Measurements from ENCODE around the gene C15orf40.
"Not testable (repeated sequence)": the region's sequence is repeated elsewhere in the genome, so short reads cannot be mapped to it uniquely, and the experiment has no call there.

Gene C15orf40

DNA sequence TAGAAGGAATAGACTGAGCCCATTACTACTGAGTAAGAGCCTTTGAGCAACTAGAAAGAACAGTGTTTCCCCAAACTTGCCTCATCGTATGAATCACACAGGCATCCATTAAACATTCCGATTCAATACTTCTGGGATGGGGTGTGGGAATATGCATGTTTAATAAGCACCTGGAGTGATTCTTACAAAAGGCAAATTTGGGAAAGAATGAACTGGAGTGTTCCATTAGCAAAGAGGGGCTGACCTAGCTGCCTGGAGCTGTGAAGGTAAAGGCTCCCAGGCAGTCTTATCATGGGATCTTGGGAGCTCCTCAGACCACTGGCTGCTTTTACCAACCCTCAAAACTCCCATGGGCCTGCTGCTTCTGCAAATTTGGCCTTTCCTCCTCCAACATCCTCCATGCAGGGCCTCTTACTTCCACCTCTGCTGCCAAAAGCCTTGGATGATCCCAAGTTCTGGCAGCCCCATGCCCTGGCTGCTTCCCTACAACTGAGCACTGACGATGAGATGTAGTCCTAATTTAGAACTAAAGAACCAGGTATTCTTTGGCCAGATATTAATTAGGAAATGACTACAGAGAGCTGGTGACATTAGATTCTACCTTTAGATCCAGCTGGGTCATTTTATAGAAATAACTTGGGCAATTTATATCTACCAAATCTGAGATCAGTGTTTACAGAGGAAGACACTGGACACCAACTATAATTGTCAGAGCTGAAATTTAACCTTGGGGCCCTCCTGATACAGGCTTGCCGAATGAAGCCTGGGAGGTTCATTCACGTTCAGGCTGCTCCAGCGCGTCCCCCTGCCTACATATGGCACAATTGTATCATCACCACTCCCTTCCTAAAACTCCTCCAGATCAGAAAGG is 47.7 kb downstream of the C15orf40 start:
- in situ Hi-C loops (cut with MboI; ENCODE audit: low pct_unique_long_range_greater_than_20kb, low sequenced_read_pairs) = no loop called here
- no peak for DNase-seq

DNA sequence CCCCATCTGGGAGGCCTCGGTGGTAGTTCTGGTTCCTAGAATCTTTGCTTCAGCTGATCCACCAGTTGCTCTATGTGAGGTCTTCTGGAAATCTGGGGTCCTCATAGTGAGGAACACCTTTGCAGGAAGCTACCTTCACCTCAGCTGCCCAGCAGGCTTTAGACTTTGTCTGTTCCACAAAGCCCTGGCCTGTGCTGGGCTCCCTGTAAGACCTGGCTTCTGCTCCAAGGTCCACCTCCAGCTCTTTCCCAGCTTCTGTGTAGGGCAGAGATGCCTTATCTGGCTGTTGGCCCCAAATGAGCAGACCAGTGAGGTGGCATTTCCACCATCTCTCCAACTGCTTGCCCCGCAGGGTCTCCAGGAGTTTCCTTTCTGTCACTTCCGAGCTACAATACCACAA is 50.7 kb downstream of the C15orf40 start:
- in situ Hi-C loops (cut with MboI; ENCODE audit: low pct_unique_long_range_greater_than_20kb, low sequenced_read_pairs) = no loop called here
- no peak for DNase-seq

DNA sequence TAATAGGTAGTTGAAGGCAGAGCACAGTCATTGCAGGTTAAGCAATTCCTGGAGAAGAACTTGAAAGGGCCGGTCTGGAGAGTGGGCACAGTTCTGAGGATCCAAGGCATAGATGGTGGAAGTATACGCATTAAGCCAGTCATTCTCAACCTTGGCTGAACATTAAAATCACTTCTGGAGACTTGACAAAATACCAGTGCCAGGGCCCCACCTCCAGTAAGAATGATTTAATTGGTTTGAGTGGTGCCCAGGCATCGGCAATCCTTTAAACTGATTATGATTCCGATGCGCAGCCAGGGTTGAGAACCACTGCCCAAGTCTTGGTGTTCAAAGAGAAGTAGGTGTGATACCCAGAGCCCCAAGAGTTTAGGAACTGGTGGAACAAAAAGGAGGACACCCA is 52.0 kb downstream of the C15orf40 start:
- in situ Hi-C loops (cut with MboI; ENCODE audit: low pct_unique_long_range_greater_than_20kb, low sequenced_read_pairs) = no loop called here
- DNase-seq = no peak

DNA sequence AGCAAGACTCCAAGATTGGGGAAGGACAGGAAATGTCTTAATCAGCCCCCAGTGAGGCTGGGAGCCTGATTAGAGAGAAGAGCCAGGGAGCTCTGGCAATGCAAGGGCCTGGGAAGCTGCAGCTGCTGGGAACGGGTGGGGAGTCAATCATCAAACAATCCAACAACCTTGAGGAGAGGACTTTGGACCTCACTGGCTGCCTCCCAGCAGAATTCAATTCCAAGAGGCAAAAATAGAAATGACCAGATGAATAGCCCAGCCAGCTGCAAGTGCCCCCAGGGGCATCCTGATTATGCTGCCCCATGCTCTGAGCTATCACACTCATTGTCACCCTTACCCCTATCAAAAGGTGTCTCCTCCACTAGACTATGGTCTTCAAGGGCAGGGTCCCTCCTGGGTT is 52.8 kb downstream of the C15orf40 start:
- in situ Hi-C loops (cut with MboI; ENCODE audit: low pct_unique_long_range_greater_than_20kb, low sequenced_read_pairs) = no loop called here

DNA sequence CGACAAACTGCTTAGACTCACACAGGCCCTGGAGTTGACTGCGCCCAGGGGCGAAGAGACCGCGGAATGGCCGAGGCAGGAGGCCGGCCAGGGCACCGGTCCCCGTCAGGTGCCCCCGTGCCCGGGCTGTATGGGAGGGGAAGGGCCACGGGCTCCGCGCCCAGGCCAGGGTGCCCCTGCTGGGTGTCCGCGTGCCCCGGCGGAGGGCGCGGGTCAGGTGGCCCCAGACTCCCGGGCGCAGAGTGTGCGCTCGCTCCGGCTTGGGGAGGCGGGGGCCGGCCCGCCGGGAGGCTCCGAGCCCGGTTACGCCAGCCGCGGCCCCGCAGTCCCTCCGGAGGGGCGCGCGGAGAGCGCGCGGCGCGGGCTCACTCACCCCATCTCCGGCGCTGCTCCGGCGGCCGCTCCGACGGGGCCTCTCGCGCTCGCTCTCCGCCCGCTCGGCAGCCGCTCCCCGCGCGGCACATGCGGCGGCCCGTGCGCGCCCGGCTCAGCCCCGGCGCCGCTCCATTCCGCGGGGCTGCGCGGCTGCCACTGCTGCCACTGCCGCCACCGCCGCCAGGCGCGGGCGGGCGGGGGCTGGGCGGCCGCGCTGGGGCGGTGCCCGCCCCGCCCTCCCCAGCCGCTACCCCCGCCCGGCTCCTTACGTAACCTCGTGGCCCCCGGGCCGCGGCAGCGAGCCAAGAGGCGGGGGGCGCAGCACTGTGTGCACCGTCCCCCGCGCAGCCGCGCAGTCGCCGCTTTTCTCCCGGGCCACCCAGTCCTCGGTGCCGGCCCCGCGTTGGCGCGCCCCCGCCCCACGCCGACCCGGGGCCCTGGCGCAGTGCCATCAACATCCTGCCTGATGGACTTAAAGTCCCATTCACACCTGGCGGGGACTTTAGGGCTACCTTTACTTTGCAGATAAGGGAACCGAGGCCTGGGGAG is 59.0 kb downstream of the C15orf40 start, which contains the start of gene HOMER2:
Gene HOMER2, minus strand, starts transcription at position 563 of the 924 bp plus-strand sequence. Its CDS starts 185 bp downstream, at position 378.
- in situ Hi-C loops (cut with MboI; ENCODE audit: low pct_unique_long_range_greater_than_20kb, low sequenced_read_pairs) = no loop called here
- DNase-seq = peak; percentile 66

More for the DNA sequence above, 52.8 kb downstream of the C15orf40 start:
- DNase-seq = no peak

DNA sequence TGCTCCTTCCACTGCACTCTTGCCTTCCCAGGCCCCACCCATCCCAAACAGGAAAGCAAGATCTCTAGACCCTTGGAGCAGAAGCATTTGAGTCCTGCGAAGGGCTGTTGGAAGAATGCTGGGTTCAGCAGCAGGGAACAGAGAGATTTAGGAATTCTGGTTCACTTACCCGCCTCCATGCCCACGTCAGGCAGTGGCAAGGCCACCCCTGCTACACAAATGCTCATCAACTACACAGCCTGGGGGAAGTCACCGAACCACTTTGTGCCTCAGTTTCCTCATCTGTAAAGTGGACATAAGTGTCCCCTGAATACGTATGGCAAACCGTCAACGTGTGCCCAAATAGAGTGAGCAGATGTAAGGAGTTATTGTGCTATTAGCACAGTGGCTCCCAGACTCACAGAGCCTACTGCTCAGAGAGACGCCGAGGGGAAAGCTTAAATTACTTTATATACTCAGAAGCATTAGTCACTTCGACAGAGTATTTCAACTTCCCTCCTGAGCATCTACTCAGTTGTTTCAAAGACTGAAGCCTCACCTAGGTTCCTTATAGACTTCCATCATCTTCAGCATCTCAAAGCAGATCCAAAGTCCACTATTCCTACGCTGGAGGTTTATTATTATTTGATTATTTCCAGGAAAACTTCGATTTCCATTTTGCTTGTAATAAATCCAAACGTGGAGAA is 59.8 kb downstream of the C15orf40 start:
- DNase-seq = peak; percentile 61
- in situ Hi-C loops (cut with MboI; ENCODE audit: low pct_unique_long_range_greater_than_20kb, low sequenced_read_pairs) = no loop called here

DNA sequence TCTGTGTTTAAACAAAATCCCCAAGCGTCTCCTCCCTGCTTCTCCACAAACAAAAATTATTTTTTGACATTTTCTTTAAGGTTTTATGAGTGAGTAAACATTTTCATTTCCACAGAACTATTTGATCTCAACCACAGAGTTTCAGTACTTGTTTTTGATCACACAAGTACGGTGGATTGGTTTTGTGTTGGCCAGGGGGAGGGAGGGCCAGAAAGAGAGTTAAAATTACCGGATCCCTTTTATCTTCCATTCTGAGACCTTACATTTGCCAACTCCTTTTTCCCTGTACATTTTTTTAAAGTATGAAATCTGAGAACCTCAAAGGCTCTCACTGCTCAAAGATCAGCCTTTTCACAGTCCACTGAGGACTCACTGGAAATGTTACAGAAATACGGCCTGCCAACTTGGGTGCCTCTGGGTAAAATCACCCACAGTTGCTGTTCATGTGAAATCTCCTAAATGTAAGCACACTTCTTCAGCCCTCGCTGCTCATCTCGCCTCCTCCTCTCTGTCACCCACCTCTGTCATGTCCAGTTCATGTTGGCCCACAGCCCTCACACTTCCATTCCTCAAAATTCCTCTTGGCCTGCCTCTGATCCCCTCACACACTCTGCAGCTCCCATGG is 60.6 kb downstream of the C15orf40 start:
- in situ Hi-C loops (cut with MboI; ENCODE audit: low pct_unique_long_range_greater_than_20kb, low sequenced_read_pairs) = no loop called here
- no peak for DNase-seq

DNA sequence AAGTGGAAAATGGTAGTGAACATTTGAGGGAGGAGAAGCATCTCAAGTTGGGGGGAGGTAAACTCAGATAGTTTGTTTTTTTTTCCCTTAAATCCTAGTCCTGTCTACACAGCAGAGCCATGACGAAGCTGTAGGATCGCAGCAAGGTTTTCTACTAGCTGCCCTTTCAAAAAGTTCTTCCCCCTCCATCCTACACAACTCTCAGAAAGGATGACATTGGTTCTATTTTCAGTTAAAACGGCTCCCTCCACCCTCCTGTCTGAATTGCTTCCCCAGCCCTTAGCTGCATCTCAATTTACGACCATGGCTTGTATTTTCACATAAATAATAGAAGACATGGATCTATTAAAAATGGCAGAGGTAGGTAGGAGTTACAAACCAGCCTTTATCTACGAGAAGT is 61.1 kb downstream of the C15orf40 start:
- no peak for DNase-seq
- in situ Hi-C loops (cut with MboI; ENCODE audit: low pct_unique_long_range_greater_than_20kb, low sequenced_read_pairs) = no loop called here

DNA sequence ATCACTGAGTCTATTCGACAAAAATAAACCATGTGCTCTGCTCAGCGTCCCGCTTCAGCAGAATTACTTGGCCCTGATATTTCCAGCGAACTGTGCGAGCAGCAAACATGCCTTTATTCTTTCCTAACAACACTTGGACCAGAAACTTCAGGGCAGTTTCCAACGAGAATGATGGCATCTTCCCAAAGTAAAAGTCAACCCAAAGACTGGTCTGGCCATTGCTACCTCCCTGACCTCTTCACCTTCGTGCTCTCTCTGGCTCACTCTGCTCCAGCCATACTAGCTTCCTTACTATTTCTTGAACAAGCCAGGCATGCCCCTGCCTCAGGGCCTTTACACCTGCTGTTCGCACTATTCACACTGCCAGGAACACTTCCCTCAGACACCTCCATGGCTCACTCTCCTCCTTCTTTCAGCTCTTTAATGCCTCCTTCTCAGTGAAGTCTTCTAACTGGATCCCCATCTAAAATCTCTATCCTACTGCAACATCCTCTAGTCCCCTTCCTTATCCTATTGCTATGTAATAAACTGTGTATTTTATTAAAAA is 65.2 kb downstream of the C15orf40 start:
- in situ Hi-C loops (cut with MboI; ENCODE audit: low pct_unique_long_range_greater_than_20kb, low sequenced_read_pairs) = no loop called here

DNA sequence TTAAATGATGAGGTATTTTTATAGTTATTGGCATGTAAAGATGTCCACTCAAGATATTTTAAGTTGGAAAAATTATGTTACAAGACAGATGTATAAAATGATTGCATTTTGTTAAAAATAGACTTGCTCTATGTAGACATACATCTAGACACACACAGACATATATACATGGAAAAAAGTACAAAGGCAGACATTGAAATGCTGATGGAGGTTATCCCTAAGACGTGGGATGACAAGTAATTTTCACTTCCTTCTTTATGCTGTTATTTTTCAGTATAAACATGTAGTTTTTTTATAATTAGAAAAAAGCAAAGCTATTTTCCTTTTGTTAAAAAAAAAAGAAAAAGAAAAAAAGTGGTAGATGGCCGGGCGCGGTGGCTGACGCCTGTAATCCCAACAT is 66.1 kb downstream of the C15orf40 start:
- in situ Hi-C loops (cut with MboI; ENCODE audit: low pct_unique_long_range_greater_than_20kb, low sequenced_read_pairs) = no loop called here
- no peak for DNase-seq

More for the DNA sequence above, 65.2 kb downstream of the C15orf40 start:
- DNase-seq = no peak

DNA sequence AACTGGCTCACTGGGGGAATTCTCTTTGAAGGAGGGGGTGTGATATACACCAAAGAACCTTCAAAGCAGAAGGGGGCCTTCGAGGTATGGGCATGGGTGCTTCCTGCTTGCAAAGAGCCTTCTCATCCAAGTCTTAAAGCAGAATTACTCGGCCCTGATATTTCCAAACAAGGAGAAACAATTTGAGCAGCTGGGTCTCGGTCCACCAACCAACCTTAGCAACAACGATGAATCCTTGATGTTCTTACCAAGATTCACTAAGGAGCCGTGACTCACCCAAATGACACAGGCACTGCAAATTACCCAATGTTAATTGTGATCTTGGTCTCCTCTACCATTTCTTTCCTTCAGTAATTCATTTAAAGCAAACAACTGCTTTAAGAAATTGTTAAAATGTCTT is 66.6 kb downstream of the C15orf40 start:
- in situ Hi-C loops (cut with MboI; ENCODE audit: low pct_unique_long_range_greater_than_20kb, low sequenced_read_pairs) = no loop called here

DNA sequence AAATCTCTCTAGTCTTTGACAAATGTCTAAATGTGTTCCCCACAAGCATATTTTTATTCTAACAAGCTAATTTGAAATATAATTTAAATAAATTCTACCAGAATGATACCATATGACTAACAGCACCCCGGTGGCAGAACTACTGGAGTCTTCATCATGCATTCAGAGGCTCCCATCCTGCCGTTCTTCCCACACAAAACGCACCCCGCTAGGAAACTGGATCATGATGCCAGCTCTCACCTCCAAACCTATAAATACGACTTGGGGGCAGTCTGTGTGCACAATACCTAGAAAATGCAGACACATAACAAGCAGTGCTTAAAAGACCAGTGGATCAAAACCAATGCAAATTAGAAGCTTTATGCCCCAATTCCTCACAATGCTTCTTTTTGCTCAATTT is 67.4 kb downstream of the C15orf40 start:
- no peak for DNase-seq
- in situ Hi-C loops (cut with MboI; ENCODE audit: low pct_unique_long_range_greater_than_20kb, low sequenced_read_pairs) = no loop called here

More for the DNA sequence above, 66.6 kb downstream of the C15orf40 start:
- DNase-seq = no peak

DNA sequence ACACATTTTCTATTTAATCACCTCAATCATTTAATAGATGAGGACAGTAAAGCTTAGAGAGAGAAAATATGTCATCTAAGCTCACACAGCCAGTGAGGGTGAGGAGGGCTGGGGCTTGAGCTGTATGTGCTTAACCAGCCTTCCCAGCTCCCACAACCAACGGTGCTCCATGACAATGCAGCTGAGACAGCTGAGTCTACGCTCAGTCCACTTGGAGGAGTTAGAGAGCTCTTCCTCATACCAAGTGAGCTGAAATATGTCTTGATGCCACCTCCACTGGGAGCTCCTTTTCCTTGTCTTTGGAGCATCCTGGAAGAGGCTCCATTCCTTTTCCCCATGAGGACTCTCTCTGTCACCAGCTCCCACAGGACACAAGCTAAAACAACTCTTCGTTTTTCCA is 68.3 kb downstream of the C15orf40 start:
- DNase-seq = no peak
- in situ Hi-C loops (cut with MboI; ENCODE audit: low pct_unique_long_range_greater_than_20kb, low sequenced_read_pairs) = no loop called here

DNA sequence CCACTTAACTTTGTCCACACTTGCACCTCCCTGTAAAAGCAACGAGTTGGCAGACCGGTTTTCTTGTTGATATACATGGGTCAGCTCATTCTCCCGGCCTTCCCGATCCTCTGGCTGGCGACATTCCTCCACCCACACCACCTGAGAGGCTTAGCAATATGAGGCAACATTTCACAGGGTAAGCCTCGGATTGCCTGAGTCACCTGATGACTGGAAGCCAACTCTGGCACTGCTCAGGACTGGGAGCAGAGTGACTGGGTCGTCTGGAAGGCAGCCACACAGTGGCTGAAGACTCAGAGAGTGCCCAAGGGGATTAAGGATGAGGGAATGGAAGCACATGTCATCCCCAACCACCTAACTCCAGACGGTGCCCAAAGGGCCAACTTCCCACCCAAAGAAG is 68.7 kb downstream of the C15orf40 start:
- DNase-seq = no peak
- in situ Hi-C loops (cut with MboI; ENCODE audit: low pct_unique_long_range_greater_than_20kb, low sequenced_read_pairs) = no loop called here

DNA sequence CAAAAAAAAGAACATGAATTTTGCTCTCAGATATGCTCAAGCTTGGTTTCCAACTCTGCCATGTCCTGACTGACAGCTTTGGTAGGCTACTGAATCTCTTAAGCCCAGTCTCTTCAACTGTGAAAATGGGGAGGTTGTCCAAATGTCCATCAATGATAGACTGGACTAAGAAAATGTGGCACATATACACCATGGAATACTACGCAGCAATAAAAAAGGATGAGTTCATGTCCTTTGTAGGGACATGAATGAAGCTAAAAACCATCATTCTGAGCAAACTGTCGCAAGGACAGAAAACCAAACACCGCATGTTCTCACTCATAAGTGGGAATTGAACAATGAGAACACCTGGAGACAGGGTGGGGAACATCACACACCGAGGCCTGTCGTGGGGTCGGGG is 71.8 kb downstream of the C15orf40 start:
- DNase-seq; in situ Hi-C loops (cut with MboI; ENCODE audit: low pct_unique_long_range_greater_than_20kb, low sequenced_read_pairs): not testable (repeated sequence)

Data from KBM-7 (cell line).